Activated CD4-positive, alpha-beta memory T cell treated with anti-CD3 and anti-CD28 coated beads for 36 hours (primary cell): ENCODE results near the gene EPOP. TPM values are rescaled to one million over a fixed set of nuclear protein-coding genes. Genes with fewer than 3 reads are reported as not detected.

Experiments used
- CTCF ChIA-PET: fragments of 350-600 bp; sonication (Branson Sonifier 250); formaldehyde crosslinking; loops from one replicate; lab custom pipeline; 2021; ENCODE audit warnings: antibody characterized with exemption, inconsistent platforms; lab: Charles Lee
- POLR2A ChIA-PET: fragments of 350-600 bp; sonication (Branson Sonifier 250); formaldehyde crosslinking; loops from one replicate; lab custom pipeline; 2021; ENCODE audit warnings: antibody characterized with exemption; lab: Charles Lee
- DNase-seq: peaks from one replicate; pipeline ENCODE4 v3.0.0-alpha.2; 2020
- H3K27ac Mint-ChIP-seq: one replicate; pipeline ENCODE4 v1.8.0; 2021; ENCODE audit warnings: mixed read lengths
- H3K27me3 Mint-ChIP-seq: one replicate; pipeline ENCODE4 v1.8.0; 2021; ENCODE audit warnings: mixed read lengths
- H3K36me3 Mint-ChIP-seq: one replicate; pipeline ENCODE4 v1.8.0; 2021; ENCODE audit warnings: mixed read lengths
- H3K4me1 Mint-ChIP-seq: one replicate; pipeline ENCODE4 v1.8.0; 2021; ENCODE audit warnings: low read depth, mixed read lengths
- H3K4me3 Mint-ChIP-seq: one replicate; pipeline ENCODE4 v1.8.0; 2021; ENCODE audit warnings: mild to moderate bottlenecking, mixed read lengths
- H3K9me3 Mint-ChIP-seq: one replicate; pipeline ENCODE4 v1.8.0; 2021; ENCODE audit warnings: mixed read lengths
- intact Hi-C: fragments of 100-400 bp; cut with micrococcal nuclease; formaldehyde crosslinking; loops from one replicate; pipeline ENCODE4 v1.15.1; 2023
- total RNA-seq, 2 experiments: library from RNA; stranded (reverse); gene quantifications; one replicate each; pipeline ENCODE4 v1.2.3, GENCODE V29; 2021

The EPOP gene
- total RNA-seq, 2 experiments from 2014 or later, result 37.1 to 38.0 TPM

- peaks cover 46% of the 10 kb centered on the region for H3K4me1 Mint-ChIP-seq
- intact Hi-C loops, result loop anchor here (5.0 kb wide), 1 partner anchor 66 kb away; the partner anchor contains the start of gene SRCIN1
- H3K36me3 Mint-ChIP-seq, result peaks cover 8% of the 10 kb centered on the region
- peak overlapping the region; percentile 68 for H3K4me3 Mint-ChIP-seq
- peak overlapping the region; percentile 45 for H3K27ac Mint-ChIP-seq
- no peaks in the 10 kb centered on the region for H3K9me3 Mint-ChIP-seq
- peaks cover 24% of the 10 kb centered on the region for H3K27me3 Mint-ChIP-seq
- CTCF ChIA-PET, result interaction anchor here (2.8 to 10.4 kb wide), 2 partner anchors 61 to 115 kb away, joined by 10 to 210 read pairs; partner anchors contain the start of gene CISD3
- POLR2A ChIA-PET, result interaction anchor here (2.4 to 5.7 kb wide), 2 partner anchors 30 to 58 kb away, joined by 10 to 100 read pairs; partner anchors contain the start of genes CISD3 and MLLT6
- DNase-seq, result peak; percentile 28
These were observed 1.7 kb downstream of the EPOP start for GRCh38 chr17:38672788-38673706.

- Mint-ChIP-seq H3K36me3 (peaks cover 8% of the 10 kb centered on the region), H3K4me1 (peaks cover 43% of the 10 kb centered on the region), H3K4me3 (peak overlapping the region; percentile 68), H3K27me3 (peaks cover 30% of the 10 kb centered on the region), H3K27ac (peak overlapping the region; percentile 38), H3K9me3 (no peaks in the 10 kb centered on the region)
- no peak for DNase-seq
- ChIA-PET CTCF (interaction anchor here (0.6 to 10.4 kb wide), 4 partner anchors 9 to 317 kb away, joined by 3 to 210 read pairs (median 6); partner anchors contain the start of gene CISD3), POLR2A (interaction anchor here (1.1 kb wide), 1 partner anchor 59 kb away, joined by 3 read pairs; no protein-coding TSS in a partner anchor)
- intact Hi-C loops, result loop anchor here (5.0 kb wide), 1 partner anchor 65 kb away; the partner anchor contains the start of gene SRCIN1
These were observed 2.6 kb downstream of the EPOP start for GRCh38 chr17:38671939-38672720.

- Mint-ChIP-seq H3K27me3 (peaks cover 35% of the 10 kb centered on the region), H3K9me3 (no peaks in the 10 kb centered on the region), H3K4me1 (peaks cover 22% of the 10 kb centered on the region), H3K36me3 (peaks cover 8% of the 10 kb centered on the region), H3K4me3 (no peak overlapping the region), H3K27ac (no peak overlapping the region)
- CTCF ChIA-PET, result interaction anchor here (0.7 to 11.0 kb wide), 9 partner anchors 9 to 1321 kb away, joined by 3 to 302 read pairs (median 7); no protein-coding TSS in a partner anchor
- intact Hi-C loops, result loop anchor here (5.0 to 10.0 kb wide), 2 partner anchors 227 to 255 kb away; no protein-coding TSS in a partner anchor
- POLR2A ChIA-PET, result no interaction called here
- no peak for DNase-seq
These were observed 5.2 kb downstream of the EPOP start for GRCh38 chr17:38669520-38669919.

- POLR2A ChIA-PET, result interaction anchor here (0.6 to 1.3 kb wide), 2 partner anchors 109 to 1062 kb away, joined by 3 to 5 read pairs; partner anchors contain the start of gene MIEN1
- H3K4me3 Mint-ChIP-seq, result no peak overlapping the region
- H3K9me3 Mint-ChIP-seq, result no peaks in the 10 kb centered on the region
- CTCF ChIA-PET, result interaction anchor here (0.6 to 11.0 kb wide), 38 partner anchors 8 to 318 kb away, joined by 3 to 302 read pairs (median 4); partner anchors contain the start of genes SOCS7 and SRCIN1
- DNase-seq, result no peak
- H3K4me1 Mint-ChIP-seq, result peaks cover 19% of the 10 kb centered on the region
- no peak overlapping the region for H3K27ac Mint-ChIP-seq
- peaks cover 6% of the 10 kb centered on the region for H3K36me3 Mint-ChIP-seq
- peaks cover 43% of the 10 kb centered on the region for H3K27me3 Mint-ChIP-seq
- intact Hi-C loops, result loop anchor here (1.0 to 10.0 kb wide), 4 partner anchors 109 to 253 kb away; no protein-coding TSS in a partner anchor
These were observed 7.0 kb downstream of the EPOP start for GRCh38 chr17:38667787-38668122.

GRCh38 chr17:38667099-38667786 lies 7.5 kb downstream of the EPOP start:
- Mint-ChIP-seq H3K36me3 (peaks cover 6% of the 10 kb centered on the region), H3K9me3 (no peaks in the 10 kb centered on the region), H3K27me3 (peaks cover 43% of the 10 kb centered on the region), H3K27ac (no peak overlapping the region), H3K4me1 (peaks cover 16% of the 10 kb centered on the region), H3K4me3 (no peak overlapping the region)
- ChIA-PET CTCF (interaction anchor here (0.6 to 11.0 kb wide), 41 partner anchors 7 to 318 kb away, joined by 3 to 302 read pairs (median 4); partner anchors contain the start of genes SOCS7 and SRCIN1), POLR2A (interaction anchor here (0.7 to 1.3 kb wide), 2 partner anchors 64 to 109 kb away, joined by 3 to 5 read pairs; no protein-coding TSS in a partner anchor)
- intact Hi-C loops, result loop anchor here (1.0 to 10.0 kb wide), 4 partner anchors 109 to 252 kb away; no protein-coding TSS in a partner anchor
- peak; percentile 75 for DNase-seq

GRCh38 chr17:38663964-38664644 lies 10.7 kb downstream of the EPOP start:
- ChIA-PET POLR2A (no interaction called here), CTCF (interaction anchor here (0.7 to 11.0 kb wide), 13 partner anchors 8 to 240 kb away, joined by 3 to 302 read pairs (median 4); no protein-coding TSS in a partner anchor)

GRCh38 chr17:38663125-38663751 lies 11.5 kb downstream of the EPOP start:
- H3K4me1 Mint-ChIP-seq, result no peaks in the 10 kb centered on the region
- H3K4me3 Mint-ChIP-seq, result no peak overlapping the region
- no peaks in the 10 kb centered on the region for H3K36me3 Mint-ChIP-seq
- peaks cover 20% of the 10 kb centered on the region for H3K27me3 Mint-ChIP-seq
- ChIA-PET POLR2A (interaction anchor here (0.5 kb wide), 1 partner anchor 57 kb away, joined by 3 read pairs; the partner anchor contains the start of gene SRCIN1), CTCF (interaction anchor here (0.6 to 11.0 kb wide), 15 partner anchors 8 to 240 kb away, joined by 3 to 302 read pairs (median 4); no protein-coding TSS in a partner anchor)
- H3K9me3 Mint-ChIP-seq, result no peaks in the 10 kb centered on the region
- intact Hi-C loops, result loop anchor here (1.0 to 10.0 kb wide), 2 partner anchors 105 to 248 kb away; no protein-coding TSS in a partner anchor
- H3K27ac Mint-ChIP-seq, result no peak overlapping the region
- DNase-seq, result peak; percentile 69

More at GRCh38 chr17:38663964-38664644, 10.7 kb downstream of the EPOP start:
- Mint-ChIP-seq H3K4me3 (no peak overlapping the region), H3K9me3 (no peaks in the 10 kb centered on the region), H3K36me3 (no peaks in the 10 kb centered on the region), H3K27me3 (peaks cover 26% of the 10 kb centered on the region), H3K4me1 (no peaks in the 10 kb centered on the region), H3K27ac (no peak overlapping the region)
- no peak for DNase-seq
- intact Hi-C loops, result loop anchor here (1.0 to 10.0 kb wide), 2 partner anchors 106 to 249 kb away; no protein-coding TSS in a partner anchor

GRCh38 chr17:38660097-38661025 lies 14.4 kb downstream of the EPOP start:
- peaks cover 16% of the 10 kb centered on the region for H3K27me3 Mint-ChIP-seq
- intact Hi-C loops, result loop anchor here (10.0 kb wide), 1 partner anchor 246 kb away; no protein-coding TSS in a partner anchor

GRCh38 chr17:38659415-38659814 lies 15.3 kb downstream of the EPOP start:
- no peak overlapping the region for H3K4me3 Mint-ChIP-seq
- H3K27ac Mint-ChIP-seq, result no peak overlapping the region
- H3K27me3 Mint-ChIP-seq, result peaks cover 18% of the 10 kb centered on the region
- no peaks in the 10 kb centered on the region for H3K36me3 Mint-ChIP-seq
- peaks cover 6% of the 10 kb centered on the region for H3K4me1 Mint-ChIP-seq
- intact Hi-C loops, result no loop called here
- ChIA-PET POLR2A (no interaction called here), CTCF (interaction anchor here (1.6 to 11.0 kb wide), 2 partner anchors 9 to 103 kb away, joined by 5 to 302 read pairs; no protein-coding TSS in a partner anchor)
- H3K9me3 Mint-ChIP-seq, result no peaks in the 10 kb centered on the region
- DNase-seq, result no peak

More at GRCh38 chr17:38660097-38661025, 14.4 kb downstream of the EPOP start:
- Mint-ChIP-seq H3K36me3 (no peaks in the 10 kb centered on the region), H3K27ac (no peak overlapping the region), H3K9me3 (no peaks in the 10 kb centered on the region), H3K4me3 (no peak overlapping the region), H3K4me1 (no peaks in the 10 kb centered on the region)
- no peak for DNase-seq
- POLR2A ChIA-PET, result no interaction called here
- CTCF ChIA-PET, result interaction anchor here (1.6 to 11.0 kb wide), 2 partner anchors 8 to 104 kb away, joined by 5 to 302 read pairs; no protein-coding TSS in a partner anchor
